PC-3 (cell line): ENCODE measurements around the gene ATXN2L.

Experiments
- CTCF ChIP-seq: fragments of 300-600 bp; sonication (generic); conservative IDR thresholded peaks from 2 replicates; pipeline ENCODE4 v1.5.1; 2017; ENCODE audit warnings: antibody characterized with exemption, low read depth, mild to moderate bottlenecking, low read length
- EZH2 ChIP-seq: fragments of 300-600 bp; sonication (generic); IDR thresholded peaks from one replicate; pipeline ENCODE4 v1.6.1; 2017; ENCODE audit warnings: antibody characterized with exemption, mild to moderate bottlenecking, low read length; ENCODE audit not compliant: unreplicated experiment
- EZH2phosphoT487 ChIP-seq: fragments of 300-600 bp; sonication (generic); IDR thresholded peaks from 2 replicates; pipeline ENCODE4 v1.6.1; 2018; ENCODE audit warnings: mild to moderate bottlenecking, antibody characterized with exemption, low read length, borderline replicate concordance

- no peak for TF ChIP-seq CTCF
- TF ChIP-seq EZH2phosphoT487, result no peak
- TF ChIP-seq EZH2, result no peak
Measured at GRCh38 chr16:28863929-28864793, 41.4 kb downstream of the ATXN2L start.
